HepG2 (cell line): ENCODE results near the gene NYAP1. TPM values are rescaled to one million over a fixed set of nuclear protein-coding genes. Genes with fewer than 3 reads are reported as not detected.
A peak's percentile ranks its signal among the peaks of the same experiment; 100 is the strongest.

Experiments
- ETV5 ChIP-seq: IDR thresholded peaks from 2 replicates; pipeline ENCODE4 v1.6.1; 2018; ENCODE audit warnings: missing biosample characterization, missing genetic modification reagents, inconsistent platforms, borderline replicate concordance
- MEF2D ChIP-seq: sonication (generic); formaldehyde crosslinking; IDR thresholded peaks from 2 replicates; pipeline ENCODE4 v1.5.1; 2020; ENCODE audit warnings: mild to moderate bottlenecking, missing genetic modification reagents
- MEIS1 ChIP-seq: sonication (generic); formaldehyde crosslinking; IDR thresholded peaks from 2 replicates; pipeline ENCODE4 v1.9.0; 2021; ENCODE audit warnings: mild to moderate bottlenecking, missing genetic modification reagents, moderate library complexity, borderline replicate concordance
- NFKB2 ChIP-seq: sonication (generic); formaldehyde crosslinking; IDR thresholded peaks from 2 replicates; pipeline ENCODE4 v1.4.0; 2020; ENCODE audit warnings: missing genetic modification reagents, borderline replicate concordance
- RBM22 ChIP-seq: fragments of 200-400 bp; formaldehyde crosslinking; optimal IDR thresholded peaks from 2 replicates; pipeline ENCODE3; 2017; ENCODE audit warnings: mild to moderate bottlenecking, low read length, moderate library complexity
- RELA ChIP-seq: sonication (generic); formaldehyde crosslinking; IDR thresholded peaks from 2 replicates; pipeline ENCODE4 v1.4.0; 2020; ENCODE audit warnings: missing genetic modification reagents
- REPIN1 ChIP-seq: sonication (generic); formaldehyde crosslinking; IDR thresholded peaks from 2 replicates; pipeline ENCODE4 v1.8.0; 2022; ENCODE audit warnings: missing genetic modification reagents, low read depth, mild to moderate bottlenecking, borderline replicate concordance
- STAG1 ChIP-seq: sonication (generic); formaldehyde crosslinking; IDR thresholded peaks from 2 replicates; pipeline ENCODE4 v1.4.0; 2020; ENCODE audit warnings: missing genetic modification reagents
- ZNF367 ChIP-seq: sonication (generic); formaldehyde crosslinking; IDR thresholded peaks from 2 replicates; pipeline ENCODE4 v1.4.0; 2020; ENCODE audit warnings: missing genetic modification reagents, borderline replicate concordance
- ZNF574 ChIP-seq: sonication (generic); formaldehyde crosslinking; IDR thresholded peaks from 2 replicates; pipeline ENCODE4 v1.4.0; 2020; ENCODE audit warnings: missing genetic modification reagents
- ZNF629 ChIP-seq: sonication (generic); formaldehyde crosslinking; conservative IDR thresholded peaks from 2 replicates; pipeline ENCODE4 v1.5.0; 2020; ENCODE audit warnings: missing genetic modification reagents
- ZNF644 ChIP-seq: IDR thresholded peaks from 2 replicates; pipeline ENCODE4 v1.6.1; 2016; ENCODE audit warnings: low read depth
- ZNF710 ChIP-seq: sonication (generic); formaldehyde crosslinking; IDR thresholded peaks from 2 replicates; pipeline ENCODE4 v1.5.0; 2020; ENCODE audit warnings: mild to moderate bottlenecking, missing genetic modification reagents, borderline replicate concordance
- ZNF891 ChIP-seq: sonication (generic); formaldehyde crosslinking; IDR thresholded peaks from 2 replicates; pipeline ENCODE4 v1.5.0; 2020; ENCODE audit warnings: mild to moderate bottlenecking, missing genetic modification reagents
- polyA plus RNA-seq, 8 experiments: library from polyadenylated mRNA; depleted of rRNA in 3 of 8; stranded (reverse) in 7 of 8; unstranded in 1 of 8; fragments of >200 nt; fragmentation: Illumina TruSeq in 4 of 8; extraction: Trizol in 4 of 8; gene quantifications; 2 replicates each; pipeline versions ENCODE4 v1.2.1 to v1.2.3, GENCODE V29; 2011 to 2016; ENCODE audit warnings: low read depth in 4 of 8, missing spikeins in 1 of 8, mixed read lengths in 1 of 8; ENCODE audit not compliant: insufficient read depth in 1 of 8
- total RNA-seq, 5 experiments: library from RNA; depleted of rRNA; stranded (reverse); fragments of >200 nt; fragmentation: Illumina TruSeq; extraction: Trizol; gene quantifications; 2 replicates each; pipeline ENCODE4 v1.2.3, GENCODE V29; 2016; ENCODE audit warnings: low read depth in 1 of 5
- TF ChIP-seq, protein P1 (sequence below): sonication (generic); formaldehyde crosslinking; IDR thresholded peaks from 2 replicates; pipeline ENCODE4 v1.4.0; 2020; ENCODE audit warnings: missing genetic modification reagents, low read depth, mild to moderate bottlenecking, borderline replicate concordance
- TF ChIP-seq, protein P2 (sequence below): sonication (generic); formaldehyde crosslinking; IDR thresholded peaks from 2 replicates; pipeline ENCODE4 v1.4.0; 2020; ENCODE audit warnings: missing genetic modification reagents, borderline replicate concordance

The NYAP1 gene
- total and polyA plus RNA-seq, 2 of the 13 experiments (the other 11 are each of a cell fraction or from before 2014, with no cell fraction given) = 0.15 to 0.46 TPM

GRCh38 chr7:100469227-100470044, 14.3 kb upstream of the NYAP1 start (continued):
- TF ChIP-seq ZNF574 (CRISPR knock-in tag) = peak; percentile 40; the same call in 1 of the 2 replicates
- TF ChIP-seq, protein P1, sequence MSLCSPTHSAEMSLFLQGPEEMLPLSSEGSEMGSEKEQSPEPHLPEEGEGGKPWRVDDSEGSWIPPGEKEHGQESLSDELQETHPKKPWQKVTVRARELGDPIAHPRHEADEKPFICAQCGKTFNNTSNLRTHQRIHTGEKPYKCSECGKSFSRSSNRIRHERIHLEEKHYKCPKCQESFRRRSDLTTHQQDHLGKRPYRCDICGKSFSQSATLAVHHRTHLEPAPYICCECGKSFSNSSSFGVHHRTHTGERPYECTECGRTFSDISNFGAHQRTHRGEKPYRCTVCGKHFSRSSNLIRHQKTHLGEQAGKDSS = 0 out of 2 replicates have a peak, but pooled peaks have one; percentile 41
- TF ChIP-seq MEF2D (CRISPR knock-in tag) = no peak
- TF ChIP-seq ZNF891 (CRISPR knock-in tag) = 0 out of 2 replicates have a peak, but pooled peaks have one; percentile 48
- no peak for TF ChIP-seq NFKB2 (CRISPR knock-in tag)
- TF ChIP-seq REPIN1 = peak; percentile 71; the same call in 1 of the 2 replicates
- TF ChIP-seq STAG1 (CRISPR knock-in tag) = peak; percentile 94
- TF ChIP-seq, protein P2, sequence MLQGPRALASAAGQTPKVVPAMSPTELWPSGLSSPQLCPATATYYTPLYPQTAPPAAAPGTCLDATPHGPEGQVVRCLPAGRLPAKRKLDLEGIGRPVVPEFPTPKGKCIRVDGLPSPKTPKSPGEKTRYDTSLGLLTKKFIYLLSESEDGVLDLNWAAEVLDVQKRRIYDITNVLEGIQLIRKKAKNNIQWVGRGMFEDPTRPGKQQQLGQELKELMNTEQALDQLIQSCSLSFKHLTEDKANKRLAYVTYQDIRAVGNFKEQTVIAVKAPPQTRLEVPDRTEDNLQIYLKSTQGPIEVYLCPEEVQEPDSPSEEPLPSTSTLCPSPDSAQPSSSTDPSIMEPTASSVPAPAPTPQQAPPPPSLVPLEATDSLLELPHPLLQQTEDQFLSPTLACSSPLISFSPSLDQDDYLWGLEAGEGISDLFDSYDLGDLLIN = no peak
- no peak for TF ChIP-seq ZNF367 (CRISPR knock-in tag)
- TF ChIP-seq ETV5 (CRISPR knock-in tag) = no peak
- TF ChIP-seq ZNF629 (CRISPR knock-in tag) = no peak
- TF ChIP-seq ZNF644 (CRISPR knock-in tag) = no peak
- TF ChIP-seq RELA (CRISPR knock-in tag) = 0 out of 2 replicates have a peak, but pooled peaks have one; percentile 15
- TF ChIP-seq ZNF710 (CRISPR knock-in tag) = no peak
- TF ChIP-seq MEIS1 (CRISPR knock-in tag) = peak; percentile 73; the same call in 1 of the 2 replicates
- no peak for TF ChIP-seq RBM22
